ENCODE data around the gene OR51D1.

OR51D1 gene

DNA sequence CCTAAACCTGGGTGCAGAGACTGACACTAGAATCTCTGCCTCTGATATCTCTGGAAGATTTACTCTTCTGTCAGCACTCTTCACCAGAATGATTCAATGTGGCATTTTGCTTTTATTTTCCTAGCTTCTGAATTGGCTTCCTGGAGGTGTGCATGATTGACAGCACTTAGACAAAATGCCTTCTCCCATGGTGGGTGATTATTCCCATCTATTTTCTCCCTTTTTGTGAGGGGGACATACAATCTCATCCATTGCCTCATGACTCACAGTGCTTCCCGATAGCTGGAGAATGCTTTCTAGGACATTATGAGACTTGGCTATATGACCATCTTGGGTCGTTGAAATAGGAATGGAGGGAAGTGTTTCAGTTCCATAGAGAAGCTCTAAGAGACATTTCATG is 25.3 kb upstream of the OR51D1 start:
- no peak for TF ChIP-seq CTCF (conservative IDR thresholded peaks at IDR 0.05; ENCODE audit: low read depth, low read length)
- no peak overlapping the region for H3K9ac ChIP-seq
- H3K4me3 ChIP-seq (IDR thresholded peaks at IDR 0.05; ENCODE audit: insufficient read depth, low read depth, low read length), result no peak overlapping the region
- no peaks in the 10 kb centered on the region for H4K20me1 ChIP-seq (ENCODE audit: insufficient read depth)
- H3K36me3 ChIP-seq (ENCODE audit: insufficient read depth), result no peaks in the 10 kb centered on the region
- H3K4me2 ChIP-seq, result no peak overlapping the region
- H3K79me2 ChIP-seq (ENCODE audit: insufficient read depth, low read depth), result no peaks in the 10 kb centered on the region
- H2AFZ ChIP-seq (ENCODE audit: low read depth), result no peak overlapping the region
- no peak overlapping the region for H3K27ac ChIP-seq
- no peaks in the 10 kb centered on the region for H3K27me3 ChIP-seq (ENCODE audit: insufficient read depth, low read depth)
- H3K4me1 ChIP-seq (ENCODE audit: low read depth, poor library complexity, severe bottlenecking), result peaks cover 9% of the 10 kb centered on the region

- no peak overlapping the region for H3K27ac ChIP-seq
- TF ChIP-seq CTCF (conservative IDR thresholded peaks at IDR 0.05; ENCODE audit: low read depth, low read length), result no peak
- H3K4me2 ChIP-seq, result no peak overlapping the region
- no peaks in the 10 kb centered on the region for H3K36me3 ChIP-seq (ENCODE audit: insufficient read depth)
- H3K9ac ChIP-seq, result no peak overlapping the region
- H3K4me3 ChIP-seq (IDR thresholded peaks at IDR 0.05; ENCODE audit: insufficient read depth, low read depth, low read length), result no peak overlapping the region
- H3K27me3 ChIP-seq (ENCODE audit: insufficient read depth, low read depth), result no peaks in the 10 kb centered on the region
- H2AFZ ChIP-seq (ENCODE audit: low read depth), result no peak overlapping the region
- H3K4me1 ChIP-seq (ENCODE audit: low read depth, poor library complexity, severe bottlenecking), result no peaks in the 10 kb centered on the region
- no peaks in the 10 kb centered on the region for H4K20me1 ChIP-seq (ENCODE audit: insufficient read depth)
- H3K79me2 ChIP-seq (ENCODE audit: insufficient read depth, low read depth), result no peaks in the 10 kb centered on the region
Measured at GRCh38 chr11:4615856-4616444, 21.3 kb upstream of the OR51D1 start.

DNA sequence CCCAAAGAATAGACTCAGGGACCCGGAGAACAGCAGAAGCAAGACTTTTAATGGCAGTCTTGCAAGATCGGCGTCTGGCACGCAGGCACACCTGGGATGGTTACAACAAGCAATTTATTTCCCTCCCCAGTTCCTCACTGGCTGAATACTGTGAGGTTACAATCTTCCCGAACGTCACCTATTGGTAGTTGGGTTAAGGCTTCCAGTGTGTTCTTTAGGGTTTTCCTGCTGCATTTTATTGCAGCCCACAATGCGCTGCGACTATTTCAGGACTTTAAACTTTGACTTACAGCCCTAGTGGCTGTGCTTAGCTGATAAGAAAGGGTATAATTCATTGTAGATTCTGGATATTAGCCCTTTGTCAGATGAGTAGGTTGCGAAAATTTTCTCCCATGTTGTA is 17.8 kb upstream of the OR51D1 start:
- H3K4me3 ChIP-seq (IDR thresholded peaks at IDR 0.05; ENCODE audit: insufficient read depth, low read depth, low read length), result no peak overlapping the region
- TF ChIP-seq CTCF (conservative IDR thresholded peaks at IDR 0.05; ENCODE audit: low read depth, low read length), result no peak
- no peak overlapping the region for H3K4me2 ChIP-seq
- H3K27me3 ChIP-seq (ENCODE audit: insufficient read depth, low read depth), result no peaks in the 10 kb centered on the region
- H3K79me2 ChIP-seq (ENCODE audit: insufficient read depth, low read depth), result no peaks in the 10 kb centered on the region
- H3K27ac ChIP-seq, result no peak overlapping the region
- no peaks in the 10 kb centered on the region for H4K20me1 ChIP-seq (ENCODE audit: insufficient read depth)
- H3K36me3 ChIP-seq (ENCODE audit: insufficient read depth), result no peaks in the 10 kb centered on the region
- no peak overlapping the region for H2AFZ ChIP-seq (ENCODE audit: low read depth)
- H3K4me1 ChIP-seq (ENCODE audit: low read depth, poor library complexity, severe bottlenecking), result no peaks in the 10 kb centered on the region
- no peak overlapping the region for H3K9ac ChIP-seq

- H3K79me2 ChIP-seq (ENCODE audit: insufficient read depth, low read depth), result no peaks in the 10 kb centered on the region
- peak overlapping the region; percentile 3; the same call in 1 of the 2 replicates for H2AFZ ChIP-seq (ENCODE audit: low read depth)
- no peaks in the 10 kb centered on the region for H3K36me3 ChIP-seq (ENCODE audit: insufficient read depth)
- no peak overlapping the region for H3K9ac ChIP-seq
- no peak overlapping the region for H3K27ac ChIP-seq
- H3K4me3 ChIP-seq (IDR thresholded peaks at IDR 0.05; ENCODE audit: insufficient read depth, low read depth, low read length), result no peak overlapping the region
- H4K20me1 ChIP-seq (ENCODE audit: insufficient read depth), result no peaks in the 10 kb centered on the region
- TF ChIP-seq CTCF (conservative IDR thresholded peaks at IDR 0.05; ENCODE audit: low read depth, low read length), result peak; percentile 87
- no peaks in the 10 kb centered on the region for H3K4me1 ChIP-seq (ENCODE audit: low read depth, poor library complexity, severe bottlenecking)
- no peak overlapping the region for H3K4me2 ChIP-seq
- H3K27me3 ChIP-seq (ENCODE audit: insufficient read depth, low read depth), result no peaks in the 10 kb centered on the region
Measured at GRCh38 chr11:4626207-4627099, 10.8 kb upstream of the OR51D1 start.
